Measurements from ENCODE around the gene MYBPC2.

- TF ChIP-seq CTCF (IDR thresholded peaks at IDR 0.05) (no peak), POLR2A (IDR thresholded peaks at IDR 0.05) (no peak)
These were observed 64.3 kb downstream of the MYBPC2 start for GRCh38 chr19:50497022-50497405.

All from lower leg skin (tissue), 3 donors.